Epithelial cell of esophagus (primary cell): ENCODE measurements around the gene CDH13.
A peak's percentile ranks its signal among the peaks of the same experiment; 100 is the strongest.

Source experiments
- DNase-seq: peaks from one replicate; pipeline ENCODE4 v3.0.0; 2010; ENCODE audit warnings: low read depth
- H3K4me3 ChIP-seq: 2 replicates; pipeline ENCODE4 v1.5.1; 2011; ENCODE audit warnings: mild to moderate bottlenecking, low read length, control low read depth
- CTCF ChIP-seq: IDR thresholded peaks from 2 replicates; pipeline ENCODE4 v1.5.1; 2011; ENCODE audit warnings: low read depth, mild to moderate bottlenecking, low read length, control low read depth, inconsistent platforms; ENCODE audit not compliant: insufficient read depth; ENCODE audit errors: missing control alignments

Gene CDH13

GRCh38 chr16:83705856-83706255 is 1079.1 kb downstream of the CDH13 start:
- no peak for TF ChIP-seq CTCF
- DNase-seq, result no peak
- no peak overlapping the region for H3K4me3 ChIP-seq

GRCh38 chr16:83706394-83706793 is 1079.6 kb downstream of the CDH13 start:
- no peak overlapping the region for H3K4me3 ChIP-seq
- no peak for TF ChIP-seq CTCF
- peak; percentile 7 for DNase-seq

- no peak for TF ChIP-seq CTCF
Measured at GRCh38 chr16:83711069-83711468, 1084.3 kb downstream of the CDH13 start.

GRCh38 chr16:83713597-83713996 is 1086.8 kb downstream of the CDH13 start:
- DNase-seq, result no peak
- TF ChIP-seq CTCF, result no peak
- no peak overlapping the region for H3K4me3 ChIP-seq

More at GRCh38 chr16:83711069-83711468, 1084.3 kb downstream of the CDH13 start:
- no peak for DNase-seq
- no peak overlapping the region for H3K4me3 ChIP-seq

- no peak overlapping the region for H3K4me3 ChIP-seq
- no peak for TF ChIP-seq CTCF
- no peak for DNase-seq
Measured at GRCh38 chr16:83714286-83714685, 1087.5 kb downstream of the CDH13 start.

GRCh38 chr16:83715217-83715920 is 1088.6 kb downstream of the CDH13 start:
- DNase-seq, result no peak
- H3K4me3 ChIP-seq, result no peak overlapping the region
- no peak for TF ChIP-seq CTCF

- no peak overlapping the region for H3K4me3 ChIP-seq
- TF ChIP-seq CTCF, result no peak
- DNase-seq, result no peak
Measured at GRCh38 chr16:83717308-83717707, 1090.5 kb downstream of the CDH13 start.
